SK-N-SH treated with all-trans-retinoic acid at 6 μM for 48 hours (cell line): ENCODE results near the gene PRKCSH.

Source experiments
- ARNTL ChIP-seq: fragments of 450-650 bp; formaldehyde crosslinking; IDR thresholded peaks from 2 replicates; pipeline ENCODE4 v1.5.0; 2020; ENCODE audit warnings: low read depth, mild to moderate bottlenecking, moderate library complexity, borderline replicate concordance
- CSRNP3 ChIP-seq: fragments of 250-450 bp; sonication (Bioruptor Pico); IDR thresholded peaks from 2 replicates; pipeline ENCODE4 v1.5.1; 2021; ENCODE audit warnings: mild to moderate bottlenecking, moderate library complexity
- GLIS3 ChIP-seq: fragments of 250-450 bp; sonication (Bioruptor Pico); IDR thresholded peaks from 2 replicates; pipeline ENCODE4 v1.5.0; 2020; ENCODE audit warnings: mild to moderate bottlenecking, moderate library complexity
- PPARA ChIP-seq: fragments of 250-450 bp; sonication (Bioruptor Pico); IDR thresholded peaks from 2 replicates; pipeline ENCODE4 v1.5.0; 2020; ENCODE audit warnings: mild to moderate bottlenecking, borderline replicate concordance
- RARB ChIP-seq: fragments of 250-450 bp; sonication (Bioruptor Pico); IDR thresholded peaks from 2 replicates; pipeline ENCODE4 v1.8.0; 2021; ENCODE audit warnings: mild to moderate bottlenecking, moderate library complexity
- TOX ChIP-seq: fragments of 250-450 bp; sonication (Bioruptor Pico); IDR thresholded peaks from 2 replicates; pipeline ENCODE4 v1.8.0; 2021; ENCODE audit warnings: mild to moderate bottlenecking, moderate library complexity, borderline replicate concordance
- TSHZ2 ChIP-seq: fragments of 250-450 bp; sonication (Bioruptor Pico); IDR thresholded peaks from 2 replicates; pipeline ENCODE4 v1.5.0; 2020; ENCODE audit warnings: mild to moderate bottlenecking, moderate library complexity
- ZFP30 ChIP-seq: fragments of 450-650 bp; formaldehyde crosslinking; IDR thresholded peaks from 2 replicates; pipeline ENCODE4 v1.5.0; 2022; ENCODE audit warnings: mild to moderate bottlenecking, moderate library complexity
- ZNF70 ChIP-seq: fragments of 450-650 bp; formaldehyde crosslinking; IDR thresholded peaks from 2 replicates; pipeline ENCODE4 v1.5.0; 2020; ENCODE audit warnings: mild to moderate bottlenecking, moderate library complexity
- TF ChIP-seq, protein P1 (sequence below): fragments of 250-450 bp; sonication (Bioruptor Pico); IDR thresholded peaks from 2 replicates; pipeline ENCODE4 v1.8.0; 2021; ENCODE audit warnings: low read depth, mild to moderate bottlenecking, moderate library complexity, borderline replicate concordance
- TF ChIP-seq, protein P2 (sequence below): fragments of 250-450 bp; sonication (Bioruptor Pico); IDR thresholded peaks from 2 replicates; pipeline ENCODE4 v1.8.0; 2020; ENCODE audit warnings: mild to moderate bottlenecking, moderate library complexity, borderline replicate concordance

DNA sequence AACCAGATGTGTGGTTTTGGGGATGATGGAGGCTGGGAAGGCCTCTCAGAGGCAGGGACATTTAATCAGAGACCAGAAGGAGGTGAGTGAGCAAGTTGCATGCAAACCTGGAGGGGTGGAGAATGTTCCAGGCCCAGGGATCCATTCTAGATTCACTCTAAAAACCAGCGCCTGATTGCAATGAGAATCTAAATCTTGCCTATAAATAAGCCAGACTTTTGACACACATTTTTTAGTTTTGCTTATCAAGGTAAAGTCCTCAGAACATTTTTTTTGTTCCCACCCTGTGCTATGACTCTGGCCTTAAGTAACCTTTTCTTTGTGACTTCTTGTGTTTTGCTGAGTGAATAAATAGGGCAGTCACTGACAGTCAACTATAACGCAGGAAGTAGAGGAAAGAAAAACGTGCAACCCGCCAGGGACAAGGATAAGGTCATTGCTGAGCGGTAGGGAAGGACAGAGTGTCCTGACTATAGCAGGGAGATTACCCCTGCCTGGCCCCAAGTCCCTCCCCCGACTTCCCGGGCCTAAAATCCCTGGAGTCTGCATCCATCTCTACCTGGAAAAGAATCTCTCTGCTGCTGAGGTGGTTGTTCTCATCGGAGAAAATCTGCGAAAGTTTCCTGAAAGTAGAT, 30.7 kb upstream of the PRKCSH start:
- TF ChIP-seq RARB (CRISPR knock-in tag), result no peak
- TF ChIP-seq TOX (CRISPR knock-in tag), result no peak
- TF ChIP-seq CSRNP3 (CRISPR knock-in tag), result no peak
- TF ChIP-seq ARNTL, result no peak
- TF ChIP-seq ZFP30 (CRISPR knock-in tag), result no peak
- no peak for TF ChIP-seq ZNF70 (CRISPR knock-in tag)
- TF ChIP-seq, protein P1, sequence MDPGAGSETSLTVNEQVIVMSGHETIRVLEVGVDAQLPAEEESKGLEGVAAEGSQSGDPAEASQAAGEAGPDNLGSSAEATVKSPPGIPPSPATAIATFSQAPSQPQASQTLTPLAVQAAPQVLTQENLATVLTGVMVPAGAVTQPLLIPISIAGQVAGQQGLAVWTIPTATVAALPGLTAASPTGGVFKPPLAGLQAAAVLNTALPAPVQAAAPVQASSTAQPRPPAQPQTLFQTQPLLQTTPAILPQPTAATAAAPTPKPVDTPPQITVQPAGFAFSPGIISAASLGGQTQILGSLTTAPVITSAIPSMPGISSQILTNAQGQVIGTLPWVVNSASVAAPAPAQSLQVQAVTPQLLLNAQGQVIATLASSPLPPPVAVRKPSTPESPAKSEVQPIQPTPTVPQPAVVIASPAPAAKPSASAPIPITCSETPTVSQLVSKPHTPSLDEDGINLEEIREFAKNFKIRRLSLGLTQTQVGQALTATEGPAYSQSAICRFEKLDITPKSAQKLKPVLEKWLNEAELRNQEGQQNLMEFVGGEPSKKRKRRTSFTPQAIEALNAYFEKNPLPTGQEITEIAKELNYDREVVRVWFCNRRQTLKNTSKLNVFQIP (CRISPR knock-in tag), result no peak
- TF ChIP-seq PPARA (CRISPR knock-in tag), result no peak
- TF ChIP-seq TSHZ2, result no peak
- no peak for TF ChIP-seq GLIS3
- TF ChIP-seq, protein P2, sequence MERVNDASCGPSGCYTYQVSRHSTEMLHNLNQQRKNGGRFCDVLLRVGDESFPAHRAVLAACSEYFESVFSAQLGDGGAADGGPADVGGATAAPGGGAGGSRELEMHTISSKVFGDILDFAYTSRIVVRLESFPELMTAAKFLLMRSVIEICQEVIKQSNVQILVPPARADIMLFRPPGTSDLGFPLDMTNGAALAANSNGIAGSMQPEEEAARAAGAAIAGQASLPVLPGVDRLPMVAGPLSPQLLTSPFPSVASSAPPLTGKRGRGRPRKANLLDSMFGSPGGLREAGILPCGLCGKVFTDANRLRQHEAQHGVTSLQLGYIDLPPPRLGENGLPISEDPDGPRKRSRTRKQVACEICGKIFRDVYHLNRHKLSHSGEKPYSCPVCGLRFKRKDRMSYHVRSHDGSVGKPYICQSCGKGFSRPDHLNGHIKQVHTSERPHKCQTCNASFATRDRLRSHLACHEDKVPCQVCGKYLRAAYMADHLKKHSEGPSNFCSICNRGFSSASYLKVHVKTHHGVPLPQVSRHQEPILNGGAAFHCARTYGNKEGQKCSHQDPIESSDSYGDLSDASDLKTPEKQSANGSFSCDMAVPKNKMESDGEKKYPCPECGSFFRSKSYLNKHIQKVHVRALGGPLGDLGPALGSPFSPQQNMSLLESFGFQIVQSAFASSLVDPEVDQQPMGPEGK (CRISPR knock-in tag), result no peak
